KMS-11 (cell line): ENCODE measurements around the gene KAZALD1.

ENCODE experiments used
- H2AFZ ChIP-seq: fragments of 200-600 bp; sonication (generic); 2 replicates; pipeline ENCODE4 v1.6.1; 2016; ENCODE audit warnings: antibody characterized with exemption, mixed run types, low read depth
- H3K27ac ChIP-seq: fragments of 200-600 bp; sonication (generic); 2 replicates; pipeline ENCODE4 v1.6.1; 2016; ENCODE audit warnings: mild to moderate bottlenecking, mixed run types
- H3K27me3 ChIP-seq: fragments of 200-600 bp; sonication (generic); 2 replicates; pipeline ENCODE4 v1.6.1; 2017; ENCODE audit warnings: mild to moderate bottlenecking, low read depth, mixed run types, moderate library complexity; ENCODE audit not compliant: insufficient read depth
- H3K36me3 ChIP-seq: fragments of 200-600 bp; sonication (generic); 2 replicates; pipeline ENCODE4 v1.6.1; 2017; ENCODE audit warnings: mild to moderate bottlenecking, mixed run types; ENCODE audit not compliant: insufficient read depth
- H3K4me1 ChIP-seq: fragments of 200-600 bp; sonication (generic); 2 replicates; pipeline ENCODE4 v1.6.1; 2016; ENCODE audit warnings: mild to moderate bottlenecking, low read depth, mixed run types; ENCODE audit not compliant: poor library complexity, severe bottlenecking
- H3K4me2 ChIP-seq: fragments of 200-600 bp; sonication (generic); 2 replicates; pipeline ENCODE4 v1.7.0; 2016; ENCODE audit warnings: mild to moderate bottlenecking, mixed run types
- H3K4me3 ChIP-seq: fragments of 200-600 bp; sonication (generic); IDR thresholded peaks from 2 replicates; pipeline ENCODE4 v1.6.1; 2017; ENCODE audit warnings: low read depth, low read length, mixed read lengths; ENCODE audit not compliant: insufficient read depth
- H3K79me2 ChIP-seq: fragments of 200-600 bp; sonication (generic); 2 replicates; pipeline ENCODE4 v1.6.1; 2016; ENCODE audit warnings: low read depth, mixed run types; ENCODE audit not compliant: insufficient read depth
- H3K9ac ChIP-seq: fragments of 200-600 bp; sonication (generic); 2 replicates; pipeline ENCODE4 v1.6.1; 2016; ENCODE audit warnings: mild to moderate bottlenecking, mixed run types
- H4K20me1 ChIP-seq: fragments of 200-600 bp; sonication (generic); 2 replicates; pipeline ENCODE4 v1.6.1; 2016; ENCODE audit warnings: mild to moderate bottlenecking, mixed run types; ENCODE audit not compliant: insufficient read depth
- CTCF ChIP-seq: fragments of 200-600 bp; sonication (generic); conservative IDR thresholded peaks from 2 replicates; pipeline ENCODE4 v1.6.1; 2017; ENCODE audit warnings: low read depth, mild to moderate bottlenecking, antibody characterized with exemption, low read length, moderate library complexity, mixed read lengths

KAZALD1 gene

DNA sequence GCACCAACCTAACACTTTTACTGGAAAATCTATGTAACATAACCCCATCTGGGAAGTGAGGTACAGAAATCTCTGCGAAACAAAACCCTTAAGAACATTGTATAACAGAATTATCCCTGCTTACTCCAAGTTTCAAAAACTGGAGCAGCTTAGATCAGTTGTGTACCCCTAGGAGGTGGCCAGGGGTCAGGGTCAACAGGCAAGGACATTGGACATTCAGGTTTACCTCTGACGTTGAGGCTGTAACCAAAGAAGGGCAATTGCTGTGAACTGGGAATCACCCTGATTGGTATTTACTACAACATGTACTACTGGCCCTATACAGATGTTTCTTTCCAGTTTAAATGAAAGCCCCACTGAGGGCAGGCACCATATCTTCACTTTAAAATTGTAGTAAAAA is 17.7 kb upstream of the KAZALD1 start:
- Histone ChIP-seq H4K20me1 (no peaks in the 10 kb centered on the region), H2AFZ (no peak overlapping the region), H3K9ac (no peak overlapping the region), H3K27me3 (no peaks in the 10 kb centered on the region), H3K4me1 (peaks cover 23% of the 10 kb centered on the region), H3K79me2 (no peaks in the 10 kb centered on the region), H3K36me3 (no peaks in the 10 kb centered on the region), H3K4me3 (no peak overlapping the region), H3K27ac (no peak overlapping the region), H3K4me2 (no peak overlapping the region)
- TF ChIP-seq CTCF, result no peak

DNA sequence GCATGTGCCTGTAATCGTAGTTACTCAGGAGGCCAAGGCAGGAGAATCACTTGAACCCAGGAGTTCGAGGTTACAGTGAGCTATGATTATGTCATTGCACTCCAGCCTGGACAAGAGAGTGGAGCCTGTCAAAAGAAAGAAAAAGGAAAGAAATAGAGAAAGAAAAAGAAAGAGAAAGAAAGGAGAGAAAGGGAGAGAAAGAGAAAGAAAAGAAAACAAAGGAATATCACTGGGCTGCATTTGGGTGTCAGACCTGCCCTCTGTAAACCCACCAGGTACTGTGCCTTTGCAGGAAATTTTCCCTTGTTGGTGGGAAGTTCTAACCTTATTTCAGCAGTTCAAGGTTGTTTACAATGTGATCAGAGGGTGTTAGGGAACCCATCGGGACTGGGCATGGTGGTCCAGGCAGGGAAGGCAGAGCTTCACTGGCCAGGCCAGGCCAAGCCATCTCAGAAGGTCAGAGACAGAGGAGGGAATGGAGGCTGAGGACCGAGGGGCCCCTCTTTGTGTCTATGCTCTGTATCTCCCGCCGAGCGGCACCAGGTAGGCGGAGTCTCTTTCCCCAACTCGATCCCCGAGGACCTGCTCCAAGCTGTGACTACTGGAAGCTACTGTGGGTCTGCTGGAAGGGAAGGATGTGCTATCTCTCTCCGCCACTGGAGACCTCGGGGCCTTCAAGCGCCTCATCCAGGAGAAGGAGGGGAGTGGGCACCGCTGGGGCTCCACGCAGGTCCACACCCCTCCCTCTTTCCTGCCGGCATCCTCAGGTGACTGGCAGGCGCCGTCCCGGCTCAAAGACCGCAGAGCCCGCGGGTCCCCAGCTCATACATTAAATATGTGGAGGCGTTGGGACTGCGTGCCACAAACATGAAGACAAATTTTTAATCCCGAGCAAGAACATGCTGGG is 15.2 kb upstream of the KAZALD1 start:
- H3K4me2 ChIP-seq, result no peak overlapping the region
- H3K79me2 ChIP-seq, result no peaks in the 10 kb centered on the region
- H3K36me3 ChIP-seq, result no peaks in the 10 kb centered on the region
- H2AFZ ChIP-seq, result no peak overlapping the region
- H3K27me3 ChIP-seq, result peaks cover 5% of the 10 kb centered on the region; the same call in 1 of the 2 replicates
- peaks cover 18% of the 10 kb centered on the region for H3K4me1 ChIP-seq
- H3K4me3 ChIP-seq, result no peak overlapping the region
- H3K9ac ChIP-seq, result no peak overlapping the region
- TF ChIP-seq CTCF, result no peak
- H4K20me1 ChIP-seq, result no peaks in the 10 kb centered on the region
- no peak overlapping the region for H3K27ac ChIP-seq

GRCh38 chr10:101047268-101047667 is 14.5 kb upstream of the KAZALD1 start:
- Histone ChIP-seq H3K36me3 (no peaks in the 10 kb centered on the region), H2AFZ (no peak overlapping the region), H3K4me3 (no peak overlapping the region), H3K27me3 (peaks cover 5% of the 10 kb centered on the region; the same call in 1 of the 2 replicates), H4K20me1 (no peaks in the 10 kb centered on the region), H3K4me2 (no peak overlapping the region), H3K9ac (no peak overlapping the region), H3K4me1 (peaks cover 11% of the 10 kb centered on the region), H3K79me2 (no peaks in the 10 kb centered on the region), H3K27ac (no peak overlapping the region)
- TF ChIP-seq CTCF, result no peak

- Histone ChIP-seq H3K9ac (no peak overlapping the region), H3K4me1 (peaks cover 5% of the 10 kb centered on the region), H3K4me2 (no peak overlapping the region), H3K27me3 (peaks cover 5% of the 10 kb centered on the region; the same call in 1 of the 2 replicates), H2AFZ (no peak overlapping the region), H3K79me2 (no peaks in the 10 kb centered on the region), H3K27ac (no peak overlapping the region), H3K4me3 (no peak overlapping the region), H3K36me3 (no peaks in the 10 kb centered on the region), H4K20me1 (no peaks in the 10 kb centered on the region)
- no peak for TF ChIP-seq CTCF
Observed at GRCh38 chr10:101047961-101048892, 13.6 kb upstream of the KAZALD1 start.
